SU-DHL-6 (cell line): ENCODE results near the gene SMOC1.

ENCODE experiments used
- H2AFZ ChIP-seq: fragments of 200-600 bp; sonication (generic); 2 replicates; pipeline ENCODE4 v1.6.1; 2014; ENCODE audit warnings: low read depth, mild to moderate bottlenecking, moderate library complexity, mixed read lengths, antibody characterized with exemption, low read length; ENCODE audit not compliant: severe bottlenecking
- H3F3A ChIP-seq: fragments of 200-600 bp; shearing (Covaris generic); 2 replicates; pipeline ENCODE4 v1.6.0; 2016; ENCODE audit warnings: antibody characterized with exemption, mild to moderate bottlenecking; ENCODE audit not compliant: insufficient read depth
- H3K27ac ChIP-seq: fragments of 200-600 bp; sonication (generic); 2 replicates; pipeline ENCODE4 v1.5.1; 2016; ENCODE audit warnings: low read depth, mild to moderate bottlenecking, low read length, moderate library complexity, mixed read lengths
- H3K27me3 ChIP-seq: fragments of 200-600 bp; sonication (generic), shearing (Covaris generic); 2 replicates; pipeline ENCODE4 v1.6.0; 2014; ENCODE audit warnings: mild to moderate bottlenecking, low read length
- H3K36me3 ChIP-seq: fragments of 200-600 bp; sonication (generic); 2 replicates; pipeline ENCODE4 v1.6.1; 2014; ENCODE audit warnings: mild to moderate bottlenecking, low read length, mixed read lengths
- H3K4me2 ChIP-seq: fragments of 300-600, 200-600 bp; shearing (Covaris generic), sonication (generic); 2 replicates; pipeline ENCODE4 v1.6.0; 2014; ENCODE audit warnings: low read length, low read depth, mild to moderate bottlenecking; ENCODE audit not compliant: poor library complexity, severe bottlenecking
- H3K4me3 ChIP-seq: fragments of 200-600 bp; sonication (generic); 2 replicates; pipeline ENCODE4 v1.5.1; 2014; ENCODE audit warnings: antibody characterized with exemption, low read length, mild to moderate bottlenecking, mixed read lengths; ENCODE audit not compliant: insufficient read depth, poor library complexity, severe bottlenecking
- H3K79me2 ChIP-seq: fragments of 200-600 bp; sonication (generic); 2 replicates; pipeline ENCODE4 v1.6.1; 2014; ENCODE audit warnings: mild to moderate bottlenecking, low read length, moderate library complexity; ENCODE audit not compliant: insufficient read depth
- H3K9ac ChIP-seq: fragments of 200-600 bp; sonication (generic); 2 replicates; pipeline ENCODE4 v1.7.0; 2014; ENCODE audit warnings: mild to moderate bottlenecking, low read length
- H3K9me2 ChIP-seq: fragments of 200-600 bp; sonication (generic); replicated peaks from 2 replicates; pipeline ENCODE4 v1.6.1; 2014; ENCODE audit warnings: low read length; ENCODE audit not compliant: insufficient read depth
- H3K9me3 ChIP-seq: fragments of 200-600 bp; sonication (generic); 2 replicates; pipeline ENCODE4 v1.6.1; 2014; ENCODE audit warnings: low read length, mixed read lengths; ENCODE audit not compliant: insufficient read depth
- H4K20me1 ChIP-seq: fragments of 200-600 bp; sonication (generic); 2 replicates; pipeline ENCODE4 v1.6.1; 2014; ENCODE audit warnings: low read depth, mild to moderate bottlenecking, antibody characterized with exemption, low read length, moderate library complexity, mixed read lengths
- CTCF ChIP-seq: fragments of 200-600 bp; sonication (generic); IDR thresholded peaks from one replicate; pipeline ENCODE4 v1.5.1; 2017; ENCODE audit warnings: antibody characterized with exemption, mild to moderate bottlenecking, low read length, moderate library complexity; ENCODE audit not compliant: insufficient read depth, poor library complexity, severe bottlenecking
- EZH2phosphoT487 ChIP-seq: fragments of 200-600 bp; sonication (generic), shearing (Covaris generic); conservative IDR thresholded peaks from 2 replicates; pipeline ENCODE4 v1.6.1; 2018; ENCODE audit warnings: mild to moderate bottlenecking, antibody characterized with exemption, low read length, moderate library complexity, mixed read lengths

Gene SMOC1

GRCh38 chr14:69896080-69896479 lies 16.9 kb downstream of the SMOC1 start:
- Histone ChIP-seq H3K9me2 (no peaks in the 10 kb centered on the region; the same call in 1 of the 2 replicates), H3K36me3 (no peaks in the 10 kb centered on the region), H3K79me2 (no peaks in the 10 kb centered on the region), H3K27me3 (no peaks in the 10 kb centered on the region), H3K9me3 (0 out of 2 replicates have a peak, but pooled peaks cover 8% of the 10 kb centered on the region), H3F3A (no peaks in the 10 kb centered on the region), H3K27ac (no peak overlapping the region), H4K20me1 (no peaks in the 10 kb centered on the region), H2AFZ (no peak overlapping the region), H3K4me2 (no peak overlapping the region), H3K4me3 (no peak overlapping the region), H3K9ac (no peak overlapping the region)
- no peak for TF ChIP-seq EZH2phosphoT487
- TF ChIP-seq CTCF, result no peak

- no peaks in the 10 kb centered on the region for H3F3A ChIP-seq
- no peak overlapping the region for H3K4me3 ChIP-seq
- no peak overlapping the region for H2AFZ ChIP-seq
- 0 out of 2 replicates have a peak, but pooled peaks cover 8% of the 10 kb centered on the region for H3K9me3 ChIP-seq
- no peaks in the 10 kb centered on the region for H3K36me3 ChIP-seq
- TF ChIP-seq CTCF (no peak), EZH2phosphoT487 (no peak)
- H3K27ac ChIP-seq, result no peak overlapping the region
- H4K20me1 ChIP-seq, result no peaks in the 10 kb centered on the region
- H3K4me2 ChIP-seq, result no peak overlapping the region
- H3K9ac ChIP-seq, result no peak overlapping the region
- no peaks in the 10 kb centered on the region; the same call in 1 of the 2 replicates for H3K9me2 ChIP-seq
- no peaks in the 10 kb centered on the region for H3K27me3 ChIP-seq
- no peaks in the 10 kb centered on the region for H3K79me2 ChIP-seq
Measured at GRCh38 chr14:69896972-69897371, 17.8 kb downstream of the SMOC1 start.

GRCh38 chr14:69900603-69901002 lies 21.4 kb downstream of the SMOC1 start:
- Histone ChIP-seq H3K36me3 (no peaks in the 10 kb centered on the region), H3F3A (no peaks in the 10 kb centered on the region), H3K9me2 (no peaks in the 10 kb centered on the region; the same call in 1 of the 2 replicates), H3K27ac (no peak overlapping the region), H2AFZ (no peak overlapping the region), H3K27me3 (no peaks in the 10 kb centered on the region), H3K4me3 (no peak overlapping the region), H3K9ac (no peak overlapping the region), H3K79me2 (no peaks in the 10 kb centered on the region), H3K4me2 (no peak overlapping the region), H4K20me1 (no peaks in the 10 kb centered on the region), H3K9me3 (0 out of 2 replicates have a peak, but pooled peaks cover 8% of the 10 kb centered on the region)
- TF ChIP-seq EZH2phosphoT487, result no peak
- TF ChIP-seq CTCF, result no peak
